Smooth muscle cell (in vitro differentiated cells): Measurements from ENCODE around the gene SHMT1. TPM values are rescaled to one million over a fixed set of nuclear protein-coding genes. Genes with fewer than 3 reads are reported as not detected.
"Not testable (repeated sequence)": the region's sequence is repeated elsewhere in the genome, so short reads cannot be mapped to it uniquely, and the experiment has no call there.

ENCODE experiments used
- DNase-seq: peaks from one replicate; lab custom pipeline; 2025; ENCODE audit not compliant: unreplicated experiment; lab: John Stamatoyannopoulos, UW
- H2AFZ ChIP-seq: fragments of 200-600 bp; sonication (generic); 2 replicates; pipeline ENCODE4 v1.6.0; 2016; ENCODE audit warnings: antibody characterized with exemption, low read depth, mild to moderate bottlenecking
- H3F3A ChIP-seq: fragments of 200-600 bp; sonication (generic); 2 replicates; pipeline ENCODE4 v1.6.0; 2017; ENCODE audit warnings: antibody characterized with exemption, low read depth
- H3K27ac ChIP-seq: fragments of 200-600 bp; sonication (generic); 2 replicates; pipeline ENCODE4 v1.5.1; 2016; ENCODE audit warnings: low read depth, mild to moderate bottlenecking
- H3K27me3 ChIP-seq: fragments of 200-600 bp; sonication (generic); 2 replicates; pipeline ENCODE4 v1.6.1; 2016; ENCODE audit warnings: low read depth, mild to moderate bottlenecking
- H3K36me3 ChIP-seq: fragments of 200-600 bp; sonication (generic); 2 replicates; pipeline ENCODE4 v1.5.1; 2016; ENCODE audit warnings: low read depth
- H3K4me1 ChIP-seq: fragments of 200-600 bp; sonication (generic); 2 replicates; pipeline ENCODE4 v1.5.1; 2016; ENCODE audit warnings: low read depth
- H3K4me2 ChIP-seq: fragments of 200-600 bp; sonication (generic); 2 replicates; pipeline ENCODE4 v1.6.0; 2016; ENCODE audit warnings: mild to moderate bottlenecking
- H3K4me3 ChIP-seq: fragments of 200-600 bp; sonication (generic); 2 replicates; pipeline ENCODE4 v1.5.1; 2016; ENCODE audit warnings: mild to moderate bottlenecking
- H3K79me2 ChIP-seq: fragments of 200-600 bp; sonication (generic); 2 replicates; pipeline ENCODE4 v1.6.0; 2016; ENCODE audit warnings: low read depth, mild to moderate bottlenecking
- H3K9ac ChIP-seq: fragments of 200-600 bp; sonication (generic); 2 replicates; pipeline ENCODE4 v1.6.0; 2016; ENCODE audit warnings: low read depth
- H3K9me3 ChIP-seq: fragments of 200-600 bp; sonication (generic); replicated peaks from 2 replicates; pipeline ENCODE4 v1.5.1; 2016; ENCODE audit warnings: low read depth
- H4K20me1 ChIP-seq: fragments of 200-600 bp; sonication (generic); 2 replicates; pipeline ENCODE4 v1.6.0; 2016; ENCODE audit warnings: low read depth
- CTCF ChIP-seq: fragments of 200-600 bp; sonication (generic); IDR thresholded peaks from 2 replicates; pipeline ENCODE4 v1.5.1; 2017; ENCODE audit warnings: borderline replicate concordance, mild to moderate bottlenecking, antibody characterized with exemption; ENCODE audit not compliant: insufficient read depth, poor library complexity, severe bottlenecking
- WGBS: methylation state at CpG from one replicate; pipeline ENCODE4 v1.1.7; 2016; ENCODE audit warnings: low lambda C conversion rate; 5-methylcytosine and 5-hydroxymethylcytosine counted together
- polyA plus RNA-seq: library from polyadenylated mRNA; unstranded; fragments of >200 nt; fragmentation: Nextera tagmentation; extraction: Ambion mirVana; gene quantifications from 2 replicates; pipeline ENCODE4 v1.2.1, GENCODE V29; 2016
- total RNA-seq: library from RNA; depleted of rRNA; stranded (reverse); fragments of >200 nt; gene quantifications from 2 replicates; pipeline ENCODE4 v1.2.3, GENCODE V29; 2014

SHMT1 gene
- total and polyA plus RNA-seq, 2 experiments from 2014 or later: 4.1 to 10.3 TPM

- Histone ChIP-seq H4K20me1 (no peaks in the 10 kb centered on the region), H3F3A (no peaks in the 10 kb centered on the region), H3K9ac (no peak overlapping the region), H3K79me2 (no peaks in the 10 kb centered on the region), H3K9me3 (no peaks in the 10 kb centered on the region), H3K27ac (no peak overlapping the region), H3K4me3 (no peak overlapping the region), H3K27me3 (no peaks in the 10 kb centered on the region), H3K4me1 (no peaks in the 10 kb centered on the region), H3K36me3 (no peaks in the 10 kb centered on the region), H2AFZ (no peak overlapping the region), H3K4me2 (no peak overlapping the region)
- TF ChIP-seq CTCF: no peak
- WGBS: 98% methylated on average over 5 of the region's 5 CpGs
- no peak for DNase-seq
Measured at GRCh38 chr17:18344021-18344420, 19.3 kb downstream of the SHMT1 start.

DNA sequence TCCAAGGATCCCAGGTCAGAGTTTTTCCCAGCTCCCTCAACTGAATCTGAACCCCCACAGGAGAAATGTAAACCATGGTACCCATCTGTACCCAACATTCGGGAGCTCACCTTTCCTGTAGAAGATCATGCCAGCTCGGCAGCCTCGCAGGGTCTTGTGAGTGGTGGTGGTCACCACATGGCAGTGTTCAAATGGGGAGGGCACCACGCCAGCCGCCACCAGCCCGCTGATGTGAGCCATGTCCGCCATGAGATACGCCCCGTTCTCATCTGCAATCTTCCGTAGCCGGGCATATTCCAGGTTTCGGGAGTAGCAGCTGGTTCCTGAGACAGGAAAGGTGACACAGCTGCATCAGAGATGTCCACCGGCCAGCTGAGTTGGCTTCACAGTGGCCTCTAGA, 23.4 kb downstream of the SHMT1 start:
- no peak overlapping the region for H3K4me2 ChIP-seq
- WGBS: 98% methylated on average over 13 of the region's 13 CpGs
- no peaks in the 10 kb centered on the region for H3K27me3 ChIP-seq
- H3K9me3 ChIP-seq: no peaks in the 10 kb centered on the region
- TF ChIP-seq CTCF: no peak
- no peaks in the 10 kb centered on the region for H3F3A ChIP-seq
- H3K27ac ChIP-seq: no peak overlapping the region
- no peaks in the 10 kb centered on the region for H3K4me1 ChIP-seq
- no peak overlapping the region for H2AFZ ChIP-seq
- no peak for DNase-seq
- H3K79me2 ChIP-seq: no peaks in the 10 kb centered on the region
- no peak overlapping the region for H3K4me3 ChIP-seq
- no peak overlapping the region for H3K9ac ChIP-seq
- H3K36me3 ChIP-seq: no peaks in the 10 kb centered on the region
- no peaks in the 10 kb centered on the region for H4K20me1 ChIP-seq

DNA sequence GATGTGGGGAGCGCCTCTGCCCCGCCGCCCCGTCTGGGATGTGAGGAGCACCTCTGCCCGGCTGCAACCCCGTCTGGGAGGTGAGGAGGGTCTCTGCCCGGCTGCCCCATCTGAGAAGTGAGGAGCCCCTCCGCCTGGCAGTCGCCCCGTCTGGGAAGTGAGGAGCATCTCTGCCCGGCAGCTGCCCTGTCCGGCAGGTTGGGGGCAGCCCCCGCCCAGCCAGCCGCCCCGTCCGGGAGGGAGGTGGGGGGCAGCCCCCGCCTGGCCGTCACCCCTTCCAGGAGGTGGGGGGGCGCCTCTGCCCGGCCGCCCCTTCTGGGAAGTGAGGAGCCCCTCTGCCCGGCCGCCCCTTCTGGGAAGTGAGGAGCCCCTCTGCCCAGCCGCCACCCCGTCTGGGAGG, 25.2 kb downstream of the SHMT1 start:
- H2AFZ ChIP-seq, H3K4me3 ChIP-seq, H3K9me3 ChIP-seq, H3K4me1 ChIP-seq, DNase-seq, H3F3A ChIP-seq, H3K79me2 ChIP-seq, H3K27ac ChIP-seq, H3K4me2 ChIP-seq, H3K36me3 ChIP-seq, H3K27me3 ChIP-seq, H3K9ac ChIP-seq, H4K20me1 ChIP-seq: not testable (repeated sequence)
- WGBS: 100% methylated on average over 8 of the region's 25 CpGs

GRCh38 chr17:18332909-18333489, 30.4 kb downstream of the SHMT1 start:
- H3K79me2 ChIP-seq: no peaks in the 10 kb centered on the region
- H4K20me1 ChIP-seq: peaks cover 5% of the 10 kb centered on the region
- H3K4me1 ChIP-seq: no peaks in the 10 kb centered on the region
- no peak overlapping the region for H3K27ac ChIP-seq
- no peaks in the 10 kb centered on the region for H3K9me3 ChIP-seq
- H3F3A ChIP-seq: no peaks in the 10 kb centered on the region
- H3K9ac ChIP-seq: no peak overlapping the region
- no peak overlapping the region for H2AFZ ChIP-seq
- WGBS: 81% methylated on average over 4 of the region's 4 CpGs
- H3K4me2 ChIP-seq: no peak overlapping the region
- H3K27me3 ChIP-seq: no peaks in the 10 kb centered on the region
- H3K36me3 ChIP-seq: no peaks in the 10 kb centered on the region
- H3K4me3 ChIP-seq: no peak overlapping the region
- TF ChIP-seq CTCF: no peak
- no peak for DNase-seq
